NCI-H510A treated with DMSO at 0.1 percent for 48 hours (cell line): Measurements from ENCODE around the gene TRAK1.

Source experiments
- DNase-seq: peaks from one replicate; lab custom pipeline; 2025; lab: John Stamatoyannopoulos, UW

Gene TRAK1

GRCh38 chr3:42247576-42248027 is 156.4 kb downstream of the TRAK1 start:
- peak; percentile 5 for DNase-seq

GRCh38 chr3:42250761-42251160 is 159.6 kb downstream of the TRAK1 start:
- DNase-seq = no peak

- no peak for DNase-seq
Observed at GRCh38 chr3:42254566-42254965, 163.4 kb downstream of the TRAK1 start.

- DNase-seq = no peak
Observed at GRCh38 chr3:42256135-42256819, 165.1 kb downstream of the TRAK1 start.

- no peak for DNase-seq
Observed at GRCh38 chr3:42257007-42257406, 165.8 kb downstream of the TRAK1 start.

GRCh38 chr3:42262525-42262924 is 171.4 kb downstream of the TRAK1 start:
- DNase-seq = no peak

- peak; percentile 8 for DNase-seq
Observed at GRCh38 chr3:42263354-42264346, 172.5 kb downstream of the TRAK1 start.

- peak; percentile 36 for DNase-seq
Observed at GRCh38 chr3:42264399-42265058, 173.4 kb downstream of the TRAK1 start.

- no peak for DNase-seq
Observed at GRCh38 chr3:42265059-42265991, 174.2 kb downstream of the TRAK1 start.

- DNase-seq = no peak
Observed at GRCh38 chr3:42266085-42266484, 174.9 kb downstream of the TRAK1 start, which contains the start of gene CCK. Gene CCK, minus strand, starts transcription at chr3:42266185. Its CDS starts 2,555 bp downstream, at chr3:42263630.

- no peak for DNase-seq
Observed at GRCh38 chr3:42267878-42268277, 176.7 kb downstream of the TRAK1 start.

- no peak for DNase-seq
Observed at GRCh38 chr3:42269647-42270046, 178.5 kb downstream of the TRAK1 start.

GRCh38 chr3:42270561-42270960 is 179.4 kb downstream of the TRAK1 start:
- no peak for DNase-seq

- no peak for DNase-seq
Observed at GRCh38 chr3:42271786-42272185, 180.6 kb downstream of the TRAK1 start.

- no peak for DNase-seq
Observed at GRCh38 chr3:42273361-42273760, 182.2 kb downstream of the TRAK1 start.

- DNase-seq = no peak
Observed at GRCh38 chr3:42274266-42274665, 183.1 kb downstream of the TRAK1 start.

GRCh38 chr3:42275217-42275616 is 184.1 kb downstream of the TRAK1 start:
- no peak for DNase-seq
